Measurements from ENCODE around the gene DAO. TPM values are rescaled to one million over a fixed set of nuclear protein-coding genes. Genes with fewer than 3 reads are reported as not detected.
"Not testable (repeated sequence)": the region's sequence is repeated elsewhere in the genome, so short reads cannot be mapped to it uniquely, and the experiment has no call there.

Gene DAO
- total and polyA plus RNA-seq, 8 donors = not detected

- intact Hi-C loops (cut with DNase I) = no loop called here
- 29 to 36% methylated on average over 6 of the region's 6 CpGs for WGBS, 2 donors
- no peak for FAIRE-seq
- no peak for ATAC-seq
- Histone ChIP-seq H3K9me3 (no peaks in the 10 kb centered on the region), H3K4me1 (peaks cover 11 to 32% (median 18%) of the 10 kb centered on the region in 3 donors), H3K4me3 (peak overlapping the region; percentile 1 to 77 (median 64)), H3K27ac (peak overlapping the region in 3 of 4 donors; percentile 62 to 86 (median 85)), H3K27me3 (no peaks in the 10 kb centered on the region), H3K36me3 (no peaks in the 10 kb centered on the region)
- TF ChIP-seq, protein P1, sequence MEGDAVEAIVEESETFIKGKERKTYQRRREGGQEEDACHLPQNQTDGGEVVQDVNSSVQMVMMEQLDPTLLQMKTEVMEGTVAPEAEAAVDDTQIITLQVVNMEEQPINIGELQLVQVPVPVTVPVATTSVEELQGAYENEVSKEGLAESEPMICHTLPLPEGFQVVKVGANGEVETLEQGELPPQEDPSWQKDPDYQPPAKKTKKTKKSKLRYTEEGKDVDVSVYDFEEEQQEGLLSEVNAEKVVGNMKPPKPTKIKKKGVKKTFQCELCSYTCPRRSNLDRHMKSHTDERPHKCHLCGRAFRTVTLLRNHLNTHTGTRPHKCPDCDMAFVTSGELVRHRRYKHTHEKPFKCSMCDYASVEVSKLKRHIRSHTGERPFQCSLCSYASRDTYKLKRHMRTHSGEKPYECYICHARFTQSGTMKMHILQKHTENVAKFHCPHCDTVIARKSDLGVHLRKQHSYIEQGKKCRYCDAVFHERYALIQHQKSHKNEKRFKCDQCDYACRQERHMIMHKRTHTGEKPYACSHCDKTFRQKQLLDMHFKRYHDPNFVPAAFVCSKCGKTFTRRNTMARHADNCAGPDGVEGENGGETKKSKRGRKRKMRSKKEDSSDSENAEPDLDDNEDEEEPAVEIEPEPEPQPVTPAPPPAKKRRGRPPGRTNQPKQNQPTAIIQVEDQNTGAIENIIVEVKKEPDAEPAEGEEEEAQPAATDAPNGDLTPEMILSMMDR (IDR thresholded peaks at IDR 0.05) = no peak
- DNase-seq = peak in 2 of 6 donors; percentile 19 to 58
Measured at GRCh38 chr12:108856170-108856427, 23.8 kb upstream of the DAO start.

GRCh38 chr12:108856428-108857157 lies 23.3 kb upstream of the DAO start:
- no peaks in the 10 kb centered on the region for H3K27me3 ChIP-seq
- DNase-seq (peak; percentile 56 to 84 (median 63)), FAIRE-seq (no peak), ATAC-seq (peak; percentile 18 to 50 (median 42))
- H3K27ac ChIP-seq = peak overlapping the region; percentile 37 to 86 (median 74)
- 2% methylated on average over 23 to 24 of the region's 24 CpGs for WGBS, 2 donors
- no peaks in the 10 kb centered on the region for H3K36me3 ChIP-seq
- peaks cover 11 to 32% (median 18%) of the 10 kb centered on the region in 3 donors for H3K4me1 ChIP-seq
- H3K9me3 ChIP-seq = no peaks in the 10 kb centered on the region
- intact Hi-C loops (cut with DNase I) = no loop called here
- H3K4me3 ChIP-seq = peak overlapping the region; percentile 59 to 77 (median 64)
- TF ChIP-seq, protein P1 (IDR thresholded peaks at IDR 0.05) = no peak

- no peaks in the 10 kb centered on the region for H3K36me3 ChIP-seq
- peak overlapping the region; percentile 37 to 86 (median 74) for H3K27ac ChIP-seq
- H3K4me1 ChIP-seq = peaks cover 11 to 30% (median 18%) of the 10 kb centered on the region in 3 donors
- H3K4me3 ChIP-seq = peak overlapping the region; percentile 59 to 77 (median 64)
- FAIRE-seq (no peak), ATAC-seq (peak; percentile 5 to 48 (median 10)), DNase-seq (peak in 2 of 6 donors; percentile 46 to 69)
- no peaks in the 10 kb centered on the region for H3K27me3 ChIP-seq
- intact Hi-C loops (cut with DNase I) = no loop called here
- TF ChIP-seq, protein P1 (IDR thresholded peaks at IDR 0.05) = no peak
- WGBS, 2 donors = 1% methylated on average over 30 of the region's 30 CpGs
- no peaks in the 10 kb centered on the region for H3K9me3 ChIP-seq
Measured at GRCh38 chr12:108857158-108857407, 22.8 kb upstream of the DAO start.

DNA sequence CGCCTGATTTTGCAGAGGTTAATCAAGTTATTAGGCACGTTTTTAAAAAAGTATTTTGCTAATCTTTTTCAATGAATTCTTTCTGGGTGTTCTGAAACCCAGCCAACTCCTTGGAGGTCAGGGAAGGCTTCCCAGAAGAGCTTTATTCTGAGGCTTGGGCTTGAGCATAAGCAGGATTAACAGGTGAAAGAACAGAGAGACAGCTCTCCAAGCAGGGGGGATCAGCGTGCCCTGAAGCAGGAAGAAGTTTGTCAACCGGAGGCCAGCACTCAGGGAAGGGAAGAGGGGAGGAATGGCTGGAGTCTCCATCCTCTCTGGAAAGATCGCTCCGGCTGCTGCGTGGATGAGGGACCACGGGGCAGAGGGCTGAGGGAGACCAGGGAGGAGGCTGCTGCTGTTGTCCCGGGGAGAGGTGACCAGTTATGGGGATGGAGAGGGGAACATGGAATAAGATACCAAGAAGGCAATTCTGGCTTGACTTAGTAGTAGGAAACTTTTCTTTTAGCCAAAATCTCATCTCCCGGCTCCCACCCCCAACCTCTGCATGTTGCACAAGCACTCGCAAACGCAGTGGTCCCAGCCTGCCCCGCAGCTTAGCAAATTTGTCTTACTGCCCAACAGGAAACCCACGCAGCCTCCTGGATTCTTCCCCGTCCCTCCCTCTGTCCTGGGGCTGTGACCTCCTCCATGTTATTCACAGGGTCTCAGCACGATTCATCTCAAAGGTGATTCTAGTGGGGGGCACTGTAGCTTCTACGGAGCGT lies 21.4 kb upstream of the DAO start:
- H3K36me3 ChIP-seq = no peaks in the 10 kb centered on the region
- H3K27ac ChIP-seq = peak overlapping the region in 3 of 4 donors; percentile 59 to 86 (median 81)
- peaks cover 11 to 29% (median 16%) of the 10 kb centered on the region in 3 donors for H3K4me1 ChIP-seq
- intact Hi-C loops (cut with DNase I) = no loop called here
- peak overlapping the region; percentile 42 to 77 (median 57) for H3K4me3 ChIP-seq
- H3K27me3 ChIP-seq = no peaks in the 10 kb centered on the region
- peak in 2 of 4 donors; percentile 6 to 10 for ATAC-seq
- TF ChIP-seq, protein P1 (IDR thresholded peaks at IDR 0.05) = no peak
- no peak for FAIRE-seq
- peak in 4 of 6 donors; percentile 11 to 56 (median 32) for DNase-seq
- WGBS, 2 donors = 19 to 21% methylated on average over 18 of the region's 18 CpGs
- H3K9me3 ChIP-seq = no peaks in the 10 kb centered on the region

DNA sequence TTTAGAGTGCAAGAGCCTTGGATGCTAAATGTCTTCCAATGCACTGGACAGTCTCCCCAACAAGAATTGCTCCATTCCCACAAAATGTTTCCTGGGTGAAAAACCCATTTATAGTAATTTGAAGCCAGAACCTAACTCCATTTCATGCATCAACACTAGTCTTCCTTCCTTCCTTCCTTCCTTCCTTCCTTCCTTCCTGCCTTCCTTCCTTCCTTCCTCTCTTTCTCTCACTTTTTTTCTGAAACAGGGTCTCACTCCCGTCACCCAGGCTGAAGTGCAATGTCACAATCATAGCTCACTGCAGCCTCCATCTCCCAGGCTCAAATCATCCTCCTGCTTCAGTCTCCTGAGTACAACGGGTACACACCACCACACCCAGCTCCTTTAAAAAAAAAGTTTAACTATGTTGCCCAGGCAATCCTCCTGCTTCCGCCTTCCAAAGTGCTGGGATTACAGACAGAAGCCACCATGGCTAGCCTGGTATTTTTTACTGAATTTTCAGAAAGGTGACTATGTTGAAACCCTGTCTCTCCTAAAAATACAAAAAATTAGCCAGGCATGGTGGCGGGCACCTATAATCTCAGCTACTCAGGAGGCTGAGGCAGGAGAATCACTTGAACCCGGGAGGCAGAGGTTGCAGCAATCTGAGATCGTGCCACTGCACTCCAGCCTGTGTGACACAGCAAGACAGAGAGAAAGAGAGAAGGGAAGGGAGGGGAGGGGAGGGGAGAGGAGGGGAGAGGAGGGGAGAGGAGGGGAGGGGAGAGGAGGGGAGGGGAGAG lies 20.6 kb upstream of the DAO start:
- DNase-seq = peak in 1 of 6 donors; percentile 19
- H3K36me3 ChIP-seq; FAIRE-seq; intact Hi-C loops (cut with DNase I); H3K27ac ChIP-seq; ATAC-seq; H3K4me3 ChIP-seq; H3K9me3 ChIP-seq; H3K27me3 ChIP-seq: not testable (repeated sequence)
- WGBS, 2 donors = 61% methylated on average over 6 of the region's 6 CpGs
- H3K4me1 ChIP-seq = peaks cover 11 to 20% (median 12%) of the 10 kb centered on the region in 3 donors
